G401 (cell line): ENCODE results near the gene DYRK1A. TPM values are rescaled to one million over a fixed set of nuclear protein-coding genes. Genes with fewer than 3 reads are reported as not detected.

Experiments
- DNase-seq: peaks from one replicate; pipeline ENCODE4 v3.0.0-alpha.2; 2015; ENCODE audit warnings: low spot score
- in situ Hi-C: cut with HindIII; loops from 2 replicates; pipeline ENCODE4 v1.10.0; 2016; ENCODE audit warnings: low sequenced_read_pairs, mixed read lengths
- total RNA-seq: library from RNA; depleted of rRNA; stranded (reverse); fragments of >200 nt; shearing (Covaris generic); gene quantifications from 2 replicates; pipeline ENCODE4 v1.2.3, GENCODE V29; 2014; rRNA removed

DYRK1A gene
- total RNA-seq, 1 experiment from 2014 or later: 51.4 TPM

DNA sequence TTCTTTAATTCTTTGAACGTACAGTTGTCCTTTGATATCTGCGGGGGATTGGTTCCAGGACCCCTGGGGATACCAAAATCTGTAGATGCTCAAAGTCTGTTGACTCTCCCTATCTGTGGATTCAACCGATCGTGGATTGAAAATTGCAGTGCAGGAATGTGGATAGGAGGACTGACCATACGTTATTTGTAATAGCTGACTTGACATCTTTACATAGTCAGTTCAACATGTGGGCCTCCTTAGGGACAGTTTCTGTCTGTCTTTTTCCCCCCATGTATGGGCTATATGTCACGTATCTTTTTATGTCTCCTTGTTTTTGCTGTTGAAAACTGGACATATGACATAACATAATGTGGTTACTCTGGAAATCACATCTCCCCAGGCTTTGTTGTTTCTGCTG, 204.9 kb downstream of the DYRK1A start:
- DNase-seq: no peak
- in situ Hi-C loops: no loop called here

- DNase-seq: no peak
- in situ Hi-C loops: no loop called here
These were observed 207.7 kb downstream of the DYRK1A start for GRCh38 chr21:37574316-37574715.

- no peak for DNase-seq
- in situ Hi-C loops: no loop called here
These were observed 208.2 kb downstream of the DYRK1A start for GRCh38 chr21:37574751-37575150.

- DNase-seq: no peak
- in situ Hi-C loops: no loop called here
These were observed 209.0 kb downstream of the DYRK1A start for GRCh38 chr21:37575580-37575979.

Other genes with a start within 250 kb of the DYRK1A start
- gene VPS26C, start 99.4 kb upstream of the DYRK1A start, total RNA-seq: 58.7 and 69.0 TPM in 2 replicates